CD4-positive, alpha-beta T cell treated with Interleukin-1 beta for 1 hour (primary cell): ENCODE data around the gene ASB14.
"Not testable (repeated sequence)": the region's sequence is repeated elsewhere in the genome, so short reads cannot be mapped to it uniquely, and the experiment has no call there.

Experiments
- DNase-seq, 2 donors: peaks; one replicate each; pipeline ENCODE4 v3.0.0-alpha.2; 2020 to 2022

ASB14 gene

DNA sequence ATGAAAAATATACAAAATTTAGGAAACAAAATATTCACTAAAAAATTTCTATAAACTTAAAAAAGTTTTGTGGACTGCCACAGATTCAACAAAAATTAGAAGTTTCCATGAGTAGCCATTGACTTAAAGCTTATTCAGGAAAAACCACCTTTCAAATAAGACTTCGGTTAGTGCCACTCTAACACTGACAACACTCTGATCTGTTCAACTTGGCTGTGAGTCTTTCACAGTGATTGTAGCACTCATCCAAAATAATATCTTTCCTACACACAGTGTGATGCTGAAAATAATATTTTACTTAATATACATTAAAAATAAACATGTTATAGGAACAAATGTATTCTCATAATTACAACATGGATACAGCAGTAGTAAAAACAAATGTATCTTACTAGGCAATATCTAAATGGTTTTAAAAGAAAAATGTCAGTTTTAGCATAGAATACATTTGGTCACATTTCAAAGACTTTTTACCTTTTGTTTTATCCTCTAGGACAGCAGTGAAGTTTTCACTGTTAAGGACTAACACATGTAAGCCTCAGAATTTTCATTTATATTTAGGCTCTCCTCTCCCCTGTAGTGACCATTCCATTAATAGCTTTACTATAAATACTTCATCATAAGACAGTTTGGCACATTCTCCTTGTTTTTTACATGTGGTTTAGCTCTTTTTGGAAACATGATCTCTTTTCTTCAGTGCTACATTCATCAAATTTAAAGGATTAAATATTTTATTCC, at the start of gene ASB14:
TSS of gene ASB14 (minus strand) at position 527 of the 738 bp plus-strand sequence. CDS start 652 bp downstream, outside the sequence.
- DNase-seq = no peak

DNA sequence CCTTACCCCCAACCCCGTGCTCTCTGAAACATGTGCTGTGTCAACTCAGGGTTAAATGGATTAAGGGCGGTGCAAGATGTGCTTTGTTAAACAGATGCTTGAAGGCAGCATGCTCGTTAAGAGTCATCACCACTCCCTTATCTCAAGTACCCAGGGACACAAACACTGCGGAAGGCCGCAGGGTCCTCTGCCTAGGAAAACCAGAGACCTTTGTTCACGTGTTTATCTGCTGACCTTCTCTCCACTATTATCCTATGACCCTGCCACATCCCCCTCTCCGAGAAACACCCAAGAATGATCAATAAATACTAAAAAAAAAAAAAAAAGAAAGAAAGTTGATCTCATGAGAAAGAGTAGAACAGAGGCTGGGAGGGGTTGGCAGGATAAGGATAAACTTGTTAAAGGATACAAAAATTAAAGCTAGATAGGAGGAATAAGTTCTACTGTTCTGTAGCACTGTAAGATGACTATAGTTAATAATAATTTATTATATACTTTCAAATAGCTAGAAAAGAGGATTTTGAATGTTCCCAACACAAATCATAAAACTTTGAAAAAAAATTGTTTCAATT, 46.7 kb upstream of the ASB14 start:
- DNase-seq = not testable (repeated sequence)

DNA sequence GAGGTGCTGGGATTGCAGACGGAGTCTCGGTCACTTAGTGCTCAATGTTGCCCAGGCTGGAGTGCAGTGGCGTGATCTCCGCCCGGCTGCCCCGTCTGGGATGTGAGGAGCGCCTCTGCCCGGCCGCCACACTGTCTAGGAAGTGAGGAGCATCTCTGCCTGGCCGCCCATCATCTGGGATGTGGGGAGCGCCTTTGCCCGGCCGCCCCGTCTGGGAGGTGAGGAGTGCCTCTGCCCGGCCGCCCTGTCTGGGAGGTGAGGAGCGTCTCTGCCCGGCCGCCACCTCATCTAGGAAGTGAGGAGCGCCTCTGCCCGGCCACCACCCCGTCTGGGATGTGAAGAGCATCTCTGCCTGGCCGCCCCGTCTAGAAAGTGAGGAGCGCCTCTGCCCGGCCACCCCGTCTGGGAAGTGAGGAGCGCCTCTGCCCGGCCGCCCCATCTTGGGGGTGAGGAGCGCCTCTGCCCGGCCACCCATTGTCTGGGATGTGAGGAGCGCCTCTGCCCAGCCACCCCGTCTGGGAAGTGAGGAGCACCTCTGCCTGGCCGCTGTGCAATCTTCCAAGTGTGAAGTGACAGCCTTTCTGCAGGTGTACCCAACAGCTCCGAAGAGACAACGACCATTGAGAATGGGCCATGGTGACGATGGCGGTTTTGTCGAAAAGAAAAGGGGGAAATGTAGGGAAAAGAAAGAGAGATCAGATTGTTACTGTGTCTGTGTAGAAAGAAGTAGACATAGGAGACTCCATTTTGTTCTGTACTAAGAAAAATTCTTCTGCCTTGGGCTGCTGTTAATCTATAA, 46.0 kb upstream of the ASB14 start:
- not testable (repeated sequence) for DNase-seq

DNA sequence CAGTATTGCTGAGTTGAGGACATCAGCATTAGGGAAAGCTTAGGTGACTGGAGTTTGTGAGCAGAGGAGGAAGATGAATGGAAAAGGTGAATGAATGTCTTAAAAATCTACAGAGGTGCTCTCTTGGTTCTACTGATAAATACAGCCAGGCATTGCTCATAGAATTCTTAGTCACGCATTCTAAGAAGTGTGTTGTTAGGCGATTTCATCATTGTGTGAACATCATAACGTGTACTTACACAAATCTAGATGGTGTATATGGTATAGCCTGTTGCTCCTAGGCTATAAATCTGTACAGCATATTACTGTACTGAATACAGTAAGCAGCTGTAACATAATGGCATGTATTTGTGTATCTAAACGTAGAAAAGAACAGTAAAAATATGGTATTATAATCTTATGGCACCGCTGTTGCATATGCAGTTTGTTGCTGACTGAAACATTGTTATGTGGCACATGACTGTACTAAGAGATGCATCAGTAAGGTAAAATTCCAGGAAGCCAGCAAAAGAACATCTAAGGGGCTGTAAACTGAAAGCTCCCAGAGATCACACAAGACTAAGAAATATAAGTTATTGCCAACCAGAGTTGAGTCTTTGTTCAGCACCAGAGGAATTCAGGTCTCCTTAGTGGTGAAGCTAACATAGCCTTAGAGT, 42.9 kb upstream of the ASB14 start:
- DNase-seq = no peak

DNA sequence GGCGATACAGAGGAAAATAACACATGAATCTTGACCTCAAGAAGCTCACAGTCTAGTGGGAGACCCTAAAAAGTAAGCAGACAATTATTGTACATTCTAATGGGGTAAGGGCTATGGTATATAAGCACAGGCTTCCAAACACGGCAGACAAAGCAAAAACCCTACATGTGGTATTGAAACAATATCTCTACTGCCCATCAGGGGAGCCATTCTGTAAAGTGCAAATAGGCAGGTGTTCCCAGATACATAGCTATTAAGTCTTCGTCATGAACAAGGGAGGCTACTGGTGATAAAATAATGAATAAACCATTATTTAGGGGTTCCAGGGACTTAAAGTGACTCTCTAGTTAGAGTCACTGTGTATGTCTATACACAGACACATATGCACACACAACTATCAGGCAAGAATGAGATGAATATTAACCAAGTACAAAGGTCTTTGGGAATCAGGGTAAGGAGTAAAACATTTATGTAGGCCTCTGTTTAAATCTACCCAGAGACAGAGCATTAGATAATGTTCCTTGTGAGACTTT, 38.7 kb upstream of the ASB14 start:
- no peak for DNase-seq

DNA sequence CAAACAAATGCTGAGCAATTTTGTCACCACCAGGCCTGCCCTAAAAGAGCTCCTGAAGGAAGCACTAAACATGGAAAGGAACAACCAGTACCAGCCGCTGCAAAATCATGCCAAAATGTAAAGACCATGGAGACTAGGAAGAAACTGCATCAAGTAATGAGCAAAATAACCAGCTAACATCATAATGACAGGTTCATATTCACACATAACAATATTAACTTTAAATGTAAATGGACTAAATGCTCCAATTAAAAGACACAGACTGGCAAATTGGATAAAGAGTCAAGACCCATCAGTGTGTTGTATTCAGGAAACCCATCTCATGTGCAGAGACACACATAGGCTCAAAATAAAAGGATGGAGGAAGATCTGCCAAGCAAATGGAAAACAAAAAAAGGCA, 34.0 kb upstream of the ASB14 start:
- DNase-seq = not testable (repeated sequence)

DNA sequence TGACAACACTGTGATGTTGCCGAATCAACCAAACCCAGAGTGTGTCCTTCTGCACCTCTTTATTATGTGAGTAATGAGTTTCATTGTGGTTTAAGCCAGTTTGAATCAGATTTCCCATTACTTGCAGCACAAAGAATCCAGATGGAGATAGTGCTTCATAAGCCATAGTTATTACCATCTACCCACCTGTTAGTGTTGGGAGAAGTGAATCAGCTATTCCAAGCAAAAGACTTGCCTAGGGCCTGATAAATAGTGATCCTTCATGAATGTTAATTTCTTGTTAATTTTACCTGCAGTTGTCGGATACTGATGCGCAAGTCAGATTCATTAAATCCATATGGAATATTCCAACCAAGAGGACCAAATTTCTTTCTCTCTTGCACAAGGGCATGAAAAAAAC, 21.7 kb upstream of the ASB14 start:
- no peak for DNase-seq

DNA sequence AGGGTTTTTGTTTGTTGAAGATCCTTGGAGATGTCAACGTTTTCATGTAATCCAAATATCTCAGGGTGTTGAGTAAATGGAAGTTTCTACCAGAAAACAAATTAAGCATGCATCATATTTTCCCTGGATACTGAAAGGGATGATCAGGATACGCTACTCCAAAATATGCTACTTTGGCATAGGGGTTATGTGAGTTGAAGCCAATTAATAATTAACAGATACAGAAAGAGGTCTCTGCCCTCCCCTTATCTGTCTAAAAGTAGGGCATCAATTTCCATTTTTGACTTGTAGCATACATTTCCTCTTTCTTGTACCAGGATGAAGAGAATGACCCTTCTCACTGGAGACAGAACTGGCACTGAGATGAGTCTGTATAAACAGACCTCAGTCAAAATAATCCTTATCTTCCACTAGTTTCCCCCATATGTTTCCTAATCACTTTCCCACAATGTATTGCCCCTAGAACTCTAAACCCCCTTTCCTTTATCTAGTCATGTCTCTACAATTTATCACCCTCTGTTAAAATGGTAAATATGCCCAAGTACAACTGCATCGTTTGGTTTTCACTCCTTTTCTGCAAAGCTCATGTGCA, 17.4 kb upstream of the ASB14 start:
- DNase-seq = no peak

DNA sequence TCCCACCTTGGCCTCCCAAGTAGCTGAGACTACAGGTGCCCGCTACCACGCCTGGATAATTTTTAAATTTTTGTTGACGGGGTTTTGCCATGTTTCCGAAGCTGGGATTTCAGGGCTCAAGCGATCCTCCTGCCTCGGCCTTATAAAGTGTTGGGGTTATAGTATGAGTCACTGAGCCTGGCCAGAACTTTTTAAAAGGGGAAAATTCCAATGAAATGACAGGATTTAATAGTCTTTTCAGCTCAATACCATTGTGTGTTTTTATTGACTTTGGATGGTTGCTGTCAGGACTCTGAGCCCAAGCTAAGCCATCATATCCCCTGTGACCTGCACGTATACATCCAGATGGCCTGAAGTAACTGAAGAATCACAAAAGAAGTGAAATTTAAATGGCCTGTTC, 11.0 kb upstream of the ASB14 start:
- DNase-seq = not testable (repeated sequence)

DNA sequence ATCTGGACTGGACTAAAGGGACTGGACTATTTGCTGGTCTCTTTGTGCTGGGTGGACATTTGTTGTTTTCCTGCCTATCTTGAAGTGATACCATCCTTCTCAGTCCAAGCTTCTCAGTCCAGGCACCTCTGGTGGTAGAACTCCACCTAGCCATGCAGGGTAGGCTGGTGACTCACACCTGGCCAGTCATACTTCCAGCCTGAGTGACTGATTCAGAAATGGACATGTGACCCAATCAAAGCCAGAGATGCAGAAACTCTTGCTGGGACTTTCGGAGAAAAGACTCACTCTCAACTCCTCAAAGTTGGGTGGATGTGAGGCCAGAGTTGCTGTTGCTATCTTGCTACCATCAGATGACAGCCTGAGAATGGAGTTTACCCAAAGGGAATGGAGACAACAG, 5.6 kb upstream of the ASB14 start:
- no peak for DNase-seq

DNA sequence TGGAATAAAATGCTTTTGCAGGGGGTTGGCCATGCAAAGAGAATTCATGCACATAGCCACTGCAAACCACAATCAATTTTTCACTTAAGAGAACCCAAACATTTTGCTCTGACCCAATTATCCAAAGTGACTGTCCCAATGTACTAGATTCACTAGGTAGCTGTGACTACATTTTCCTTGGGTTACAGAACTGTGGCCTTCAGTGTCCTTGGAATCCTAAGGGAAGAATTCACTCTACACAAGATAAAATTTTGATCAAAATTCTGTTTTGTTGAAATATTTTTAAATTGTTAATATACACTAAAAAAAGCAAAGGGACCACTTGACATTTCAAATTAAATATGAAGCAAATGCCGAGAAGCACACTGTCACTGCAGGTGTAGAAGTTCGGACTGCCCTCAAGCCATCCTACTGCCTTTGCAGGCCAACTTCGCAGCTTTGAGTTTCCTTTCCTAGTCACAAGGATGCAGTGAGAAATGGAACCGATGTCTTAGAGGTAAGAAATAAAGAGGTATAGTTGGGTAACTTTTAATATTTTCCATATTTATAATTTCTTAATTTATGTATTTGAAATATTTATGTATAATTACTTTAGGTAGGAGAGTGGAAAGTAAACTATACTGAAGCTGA, 527 bp upstream of the ASB14 start:
- DNase-seq = no peak

DNA sequence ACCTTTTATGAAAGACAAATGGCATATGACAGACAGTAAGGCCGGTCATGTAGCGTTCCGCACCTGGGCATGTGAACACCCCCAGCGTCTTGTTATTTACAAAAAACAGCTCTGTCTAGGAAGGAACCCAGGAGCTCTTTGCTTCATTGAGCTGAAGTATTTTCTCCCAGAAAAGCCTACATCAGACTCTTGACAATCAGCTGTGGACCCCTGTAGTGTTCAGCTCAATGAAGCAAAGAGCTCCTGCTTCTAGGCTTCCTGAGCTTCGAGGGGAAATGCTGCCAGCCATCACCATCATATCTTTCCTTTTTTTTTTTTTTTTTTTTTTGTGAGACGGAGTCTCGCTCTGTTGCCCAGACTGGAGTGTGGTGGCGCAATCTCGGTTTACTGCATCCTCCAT, 4.1 kb downstream of the ASB14 start:
- DNase-seq = no peak

DNA sequence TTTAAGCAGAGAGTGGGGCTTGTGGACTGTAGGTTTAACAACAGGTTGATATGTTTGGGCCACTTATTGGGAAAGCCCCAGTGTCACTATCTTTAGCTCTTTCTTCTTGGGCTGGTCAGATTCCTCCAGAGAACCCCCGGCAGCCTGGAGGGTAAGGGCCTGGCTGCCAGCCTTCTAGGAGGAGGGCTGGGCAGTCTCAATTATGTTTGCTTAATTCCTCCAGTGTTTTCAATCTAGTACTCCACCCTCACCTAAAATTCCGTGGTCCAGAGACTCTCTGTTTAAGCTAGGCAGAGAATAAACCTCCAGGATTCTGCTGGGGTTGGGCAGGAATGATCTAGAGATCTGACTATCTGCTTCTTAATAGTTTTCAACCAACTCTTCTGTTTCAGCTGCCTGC, 5.3 kb downstream of the ASB14 start:
- DNase-seq = no peak

DNA sequence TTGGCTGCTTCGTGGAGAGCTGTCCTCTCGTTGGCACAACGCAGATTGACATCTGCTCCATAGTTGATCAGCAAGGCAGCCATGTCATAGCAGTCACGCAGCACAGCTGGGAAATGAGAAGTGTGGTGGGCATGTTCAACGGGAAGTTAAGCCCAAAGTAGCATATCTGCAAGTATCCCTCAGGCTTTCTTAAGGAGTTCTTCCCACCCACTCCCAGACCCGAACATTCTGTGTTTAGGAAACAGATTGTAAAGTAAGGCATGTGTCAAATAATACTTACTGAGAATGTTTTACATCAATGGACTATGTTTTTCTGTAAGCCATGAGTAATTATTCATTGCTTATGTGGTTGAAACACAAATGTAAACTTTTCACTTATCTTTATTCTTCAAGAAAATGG, 9.2 kb downstream of the ASB14 start:
- no peak for DNase-seq

DNA sequence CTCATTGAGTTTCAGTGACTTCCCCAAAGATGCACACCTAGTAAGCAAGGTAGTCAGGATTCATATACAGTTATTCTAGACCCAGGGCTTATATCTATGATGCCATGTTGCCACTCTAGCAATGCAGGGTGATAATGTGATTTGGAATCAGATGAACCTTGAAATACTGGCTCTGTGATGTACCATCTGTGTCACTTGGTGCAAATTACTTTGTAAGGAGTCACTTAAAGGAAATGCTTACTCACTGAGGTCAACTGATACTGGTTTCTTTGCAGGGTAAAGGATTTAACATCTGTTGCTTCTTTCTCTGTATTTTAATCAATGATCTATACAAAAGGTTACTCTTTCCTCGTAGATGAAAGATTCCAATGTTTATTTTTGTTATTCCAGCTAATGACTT, 10.8 kb downstream of the ASB14 start:
- no peak for DNase-seq

DNA sequence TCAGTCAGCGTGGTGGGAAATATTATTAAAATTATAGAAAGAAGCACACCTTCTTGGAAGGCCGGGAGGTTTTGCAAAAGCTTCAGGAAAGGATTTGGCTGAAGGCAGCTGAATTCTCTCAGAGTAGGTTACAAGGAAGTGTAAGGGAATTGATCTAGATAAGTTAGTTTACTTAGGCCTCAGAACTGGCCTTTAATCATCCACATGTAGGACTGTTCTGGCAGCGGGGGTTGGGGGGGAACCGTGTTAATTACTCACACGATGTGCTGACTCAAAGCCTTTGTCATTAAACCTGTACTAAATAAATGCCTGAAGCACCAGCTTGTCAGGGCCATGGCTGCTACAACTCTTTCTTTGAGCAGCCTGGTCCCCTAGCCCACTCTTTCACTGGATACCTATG, 12.8 kb downstream of the ASB14 start:
- DNase-seq = no peak

DNA sequence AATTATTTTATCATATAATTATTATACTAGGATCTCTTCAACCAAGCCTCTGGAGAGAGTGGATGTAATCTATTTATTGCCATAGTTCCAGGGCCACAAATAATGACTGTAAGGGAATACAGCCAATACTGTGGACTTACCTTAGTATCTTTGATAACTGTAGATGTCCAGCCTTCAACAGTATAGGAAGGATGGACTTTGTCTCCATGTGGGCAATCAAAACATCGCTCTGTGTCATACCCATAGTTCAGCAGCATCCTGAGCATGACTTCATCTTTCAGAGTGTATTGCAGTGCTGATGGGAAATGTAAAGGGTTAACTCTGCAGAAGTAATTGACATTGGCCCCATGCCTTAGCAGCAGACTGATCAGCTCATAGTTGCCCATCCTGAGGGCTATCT, 14.2 kb downstream of the ASB14 start:
- no peak for DNase-seq

DNA sequence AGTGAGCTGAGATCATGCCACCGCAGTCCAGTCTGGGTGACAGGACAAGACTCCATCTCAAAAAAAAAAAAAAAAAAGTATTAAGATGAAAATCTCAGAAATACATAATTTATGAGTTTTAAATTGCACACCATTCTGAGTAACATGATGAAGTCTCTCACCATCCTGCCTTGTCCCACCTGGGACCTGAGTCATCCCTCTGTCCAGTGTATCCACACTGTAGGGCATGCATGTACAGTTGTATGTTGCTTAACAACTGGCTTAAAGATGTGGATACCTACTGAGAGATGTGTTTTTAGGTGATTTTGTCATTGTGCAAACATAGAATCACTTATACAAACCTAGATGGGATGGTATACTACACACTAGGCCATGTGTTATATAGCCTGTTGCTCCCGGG, 17.1 kb downstream of the ASB14 start:
- DNase-seq = no peak

DNA sequence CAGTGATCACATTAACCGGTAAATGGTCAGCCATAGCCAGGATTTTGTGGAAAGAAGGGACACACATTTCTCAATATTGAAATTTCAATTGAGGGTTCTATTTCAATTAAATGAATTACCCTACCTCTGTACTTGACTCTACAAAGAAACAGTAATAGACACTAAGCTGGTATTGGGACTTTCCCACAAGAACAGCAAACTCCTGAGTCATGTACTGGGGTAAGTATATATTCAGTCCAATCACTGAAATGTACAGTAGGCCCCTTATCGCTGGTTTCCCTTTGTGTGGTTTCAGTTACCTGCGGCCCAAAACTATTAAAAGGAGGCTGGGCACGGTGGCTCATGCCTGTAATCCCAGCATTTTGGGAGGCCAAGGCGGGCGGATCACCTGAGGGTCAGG, 17.6 kb downstream of the ASB14 start:
- no peak for DNase-seq

DNA sequence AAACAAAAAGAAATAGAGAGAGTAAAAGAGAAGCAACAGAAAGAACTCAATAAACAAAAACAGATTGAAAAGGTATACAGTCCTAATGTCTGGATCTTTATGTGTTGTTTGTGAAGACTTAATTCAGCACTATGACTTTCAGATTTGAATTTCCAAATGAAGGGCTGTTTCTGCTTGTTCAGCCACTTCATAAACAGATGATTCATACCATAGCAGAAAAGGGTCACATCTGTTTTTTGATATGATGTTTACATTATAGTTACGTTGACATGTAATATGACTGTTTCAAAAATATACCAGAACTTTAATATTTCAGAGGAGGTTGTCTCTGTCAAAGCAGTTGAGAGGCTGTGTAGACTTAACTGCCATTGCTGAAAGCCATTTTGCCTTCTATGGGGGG, 24.1 kb downstream of the ASB14 start:
- DNase-seq = no peak

DNA sequence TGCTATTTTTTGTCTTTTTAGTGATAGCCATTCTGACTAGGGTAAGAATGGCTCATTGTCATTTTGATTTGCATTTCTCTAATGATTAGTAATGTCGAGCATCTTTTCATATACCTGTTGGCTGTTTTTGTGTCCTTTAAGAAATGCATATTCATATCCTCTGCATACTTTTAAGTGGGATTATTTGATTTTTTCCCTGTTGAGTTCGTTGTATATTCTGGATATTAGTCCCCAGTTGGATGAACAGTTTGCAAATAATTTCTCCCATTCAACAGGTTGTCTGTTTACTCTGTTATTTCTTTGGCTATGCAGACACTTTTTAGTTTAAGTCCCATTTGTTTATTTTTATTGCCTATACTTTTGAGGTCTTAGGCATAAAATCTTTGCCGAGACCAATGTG, 30.6 kb downstream of the ASB14 start:
- no peak for DNase-seq

DNA sequence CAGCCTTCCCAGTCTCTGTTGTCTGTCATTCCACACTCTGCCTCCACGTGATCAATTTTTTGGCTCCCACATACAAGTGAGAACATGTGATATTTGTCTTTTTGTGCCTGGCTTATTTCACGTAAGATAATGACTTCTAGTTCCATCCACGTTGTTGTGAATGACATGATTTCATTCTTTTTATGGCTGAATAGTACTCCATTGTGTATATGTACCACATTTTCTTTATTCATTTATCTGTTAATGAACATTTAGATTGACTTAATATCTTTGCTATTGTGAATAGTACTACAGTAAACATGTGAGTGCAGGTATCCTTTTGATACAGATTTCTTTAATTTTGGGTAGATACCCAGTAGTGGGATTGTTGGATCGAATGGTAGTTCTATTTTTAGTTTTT, 31.4 kb downstream of the ASB14 start:
- DNase-seq = no peak
